Muscle layer of colon (tissue), 2 donors: ENCODE results near the gene SYNE3.
"Not testable (repeated sequence)": the region's sequence is repeated elsewhere in the genome, so short reads cannot be mapped to it uniquely, and the experiment has no call there.

Experiments used
- H3K27ac ChIP-seq: one replicate; pipeline ENCODE4 v1.7.0; 2013; ENCODE audit warnings: low read depth, mild to moderate bottlenecking, low read length, moderate library complexity
- H3K27me3 ChIP-seq, 2 donors: one replicate each; pipeline ENCODE4 v1.7.0; 2013; ENCODE audit warnings: low read length in 2 of 2, mild to moderate bottlenecking in 2 of 2; ENCODE audit not compliant: insufficient read depth in 2 of 2, control insufficient read depth in 1 of 2
- H3K36me3 ChIP-seq: one replicate; pipeline ENCODE4 v1.7.0; 2013; ENCODE audit warnings: mild to moderate bottlenecking, low read length; ENCODE audit not compliant: insufficient read depth
- H3K4me1 ChIP-seq: one replicate; pipeline ENCODE4 v1.7.0; 2013; ENCODE audit warnings: mild to moderate bottlenecking, low read length; ENCODE audit not compliant: insufficient read depth
- H3K4me3 ChIP-seq, 2 donors: one replicate each; pipeline ENCODE4 v1.7.0; 2013; ENCODE audit warnings: low read length in 2 of 2, low read depth in 1 of 2, mild to moderate bottlenecking in 1 of 2, moderate library complexity in 1 of 2
- H3K9ac ChIP-seq: one replicate; pipeline ENCODE4 v1.7.0; 2013; ENCODE audit warnings: low read length
- H3K9me3 ChIP-seq: one replicate; pipeline ENCODE4 v1.7.0; 2013; ENCODE audit warnings: mild to moderate bottlenecking, low read length
- donor health status: abdominal sarcoma.
- donor health status: Adenocarcinoma of cecum.

SYNE3 gene

DNA sequence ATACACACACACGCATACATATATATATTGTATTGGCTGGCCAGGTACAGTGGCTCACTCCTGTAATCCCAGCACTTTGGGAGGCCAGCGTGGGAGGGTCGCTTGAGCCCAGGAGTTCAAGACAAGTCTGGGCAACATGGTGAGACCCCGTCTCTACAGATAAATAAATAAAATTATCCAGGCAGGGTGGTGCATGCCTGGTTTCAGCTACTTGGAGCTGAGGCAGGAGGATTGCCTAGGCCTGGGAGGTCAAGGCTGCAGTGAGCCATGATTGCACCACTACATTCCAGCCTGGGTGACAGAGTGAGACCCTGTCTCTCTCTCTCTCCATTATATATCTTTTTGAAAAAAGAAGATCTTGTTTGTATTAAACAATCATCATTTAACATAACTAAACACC, 4.6 kb upstream of the SYNE3 start:
- H3K9ac ChIP-seq: no peak overlapping the region

DNA sequence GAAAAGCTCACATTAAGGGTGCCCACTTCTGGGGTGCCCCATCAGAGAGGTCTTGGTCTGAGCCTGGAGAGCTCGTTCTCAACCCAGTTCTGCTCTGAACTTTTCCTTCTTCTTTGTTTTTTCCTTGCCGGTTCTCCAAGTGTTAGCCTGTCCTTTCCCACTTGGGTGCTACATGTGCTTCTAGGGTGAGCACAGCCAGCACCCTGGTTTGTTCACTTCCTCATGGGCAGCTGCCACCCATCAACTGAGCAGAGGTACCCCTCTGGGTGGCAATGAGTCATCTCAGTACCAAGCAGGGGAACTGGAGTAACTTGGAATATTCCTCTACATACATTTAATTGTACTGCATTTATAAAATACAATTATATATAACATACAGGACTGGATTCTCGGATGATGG, 3.9 kb upstream of the SYNE3 start:
- peaks cover 0 to 16% of the 10 kb centered on the region in 2 donors for H3K27me3 ChIP-seq
- no peaks in the 10 kb centered on the region for H3K36me3 ChIP-seq
- no peaks in the 10 kb centered on the region for H3K9me3 ChIP-seq
- no peak overlapping the region for H3K9ac ChIP-seq
- peaks cover 40% of the 10 kb centered on the region for H3K4me1 ChIP-seq
- no peak overlapping the region for H3K4me3 ChIP-seq
- peak overlapping the region; percentile 29 for H3K27ac ChIP-seq

More for the DNA sequence above, 4.6 kb upstream of the SYNE3 start:
- Histone ChIP-seq H3K36me3 (no peaks in the 10 kb centered on the region), H3K27me3 (peaks cover 0 to 9% of the 10 kb centered on the region in 2 donors), H3K4me1 (peaks cover 34% of the 10 kb centered on the region), H3K4me3 (no peak overlapping the region), H3K9me3 (no peaks in the 10 kb centered on the region), H3K27ac (no peak overlapping the region)

DNA sequence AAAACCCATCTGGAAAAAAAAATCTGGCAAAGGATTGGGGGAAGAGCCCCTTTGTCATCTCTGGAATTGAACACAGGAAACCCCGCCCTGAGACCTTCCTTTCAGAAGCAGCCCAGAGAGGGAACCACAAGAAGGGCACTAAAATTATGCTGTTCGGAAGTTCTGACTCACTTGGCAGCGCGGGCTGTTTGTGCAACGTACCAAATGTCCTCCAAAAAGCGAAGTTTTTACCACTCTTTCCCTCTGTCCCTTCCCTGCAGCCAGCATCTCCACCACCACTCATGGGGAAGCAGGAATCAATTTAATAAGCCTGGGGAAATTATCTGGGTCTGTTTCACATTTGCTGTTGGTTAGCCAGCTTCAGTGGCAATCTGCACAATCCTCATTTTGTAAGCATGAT, 3.2 kb upstream of the SYNE3 start:
- Histone ChIP-seq H3K9me3 (no peaks in the 10 kb centered on the region), H3K27ac (peak overlapping the region; percentile 29), H3K4me1 (peaks cover 47% of the 10 kb centered on the region), H3K27me3 (peaks cover 0 to 22% of the 10 kb centered on the region in 2 donors), H3K4me3 (no peak overlapping the region), H3K36me3 (no peaks in the 10 kb centered on the region), H3K9ac (no peak overlapping the region)

DNA sequence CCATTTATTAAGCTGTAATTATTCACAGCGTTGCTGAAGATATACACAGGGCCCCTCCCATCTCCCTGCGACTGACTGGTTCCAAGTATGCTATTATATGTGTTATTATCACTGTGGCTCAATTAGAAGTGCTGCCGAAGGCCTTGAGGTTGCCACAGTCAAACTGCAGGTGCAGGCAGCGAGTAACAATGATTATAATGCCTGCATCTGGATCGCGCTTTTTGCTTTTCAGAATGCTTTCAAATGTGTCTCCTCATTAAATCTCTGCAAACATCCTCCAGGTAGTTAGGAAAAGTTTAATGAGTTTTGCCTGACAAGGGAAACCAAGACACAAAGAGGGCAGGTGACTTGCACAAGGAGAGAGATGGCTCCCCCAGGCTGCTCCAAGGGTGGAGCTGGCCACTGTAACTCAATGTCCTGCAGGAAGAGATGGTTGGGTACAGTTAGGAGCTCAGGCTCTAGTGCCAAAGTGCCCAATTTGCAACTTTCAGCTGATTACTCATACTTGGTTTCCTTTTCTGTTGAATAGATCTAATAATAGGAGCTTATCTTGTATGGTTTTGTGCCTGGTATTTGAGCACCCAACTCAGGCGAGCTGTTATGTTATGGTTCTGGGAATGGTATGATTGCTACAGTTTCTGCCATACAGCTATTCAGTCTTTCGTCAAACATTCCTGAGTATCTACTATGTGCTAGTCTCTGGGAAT, 1.7 kb upstream of the SYNE3 start:
- Histone ChIP-seq H3K27ac (no peak overlapping the region), H3K9me3 (no peaks in the 10 kb centered on the region), H3K27me3 (peaks cover 0 to 29% of the 10 kb centered on the region in 2 donors), H3K4me3 (no peak overlapping the region), H3K4me1 (peaks cover 47% of the 10 kb centered on the region), H3K9ac (no peak overlapping the region), H3K36me3 (no peaks in the 10 kb centered on the region)

DNA sequence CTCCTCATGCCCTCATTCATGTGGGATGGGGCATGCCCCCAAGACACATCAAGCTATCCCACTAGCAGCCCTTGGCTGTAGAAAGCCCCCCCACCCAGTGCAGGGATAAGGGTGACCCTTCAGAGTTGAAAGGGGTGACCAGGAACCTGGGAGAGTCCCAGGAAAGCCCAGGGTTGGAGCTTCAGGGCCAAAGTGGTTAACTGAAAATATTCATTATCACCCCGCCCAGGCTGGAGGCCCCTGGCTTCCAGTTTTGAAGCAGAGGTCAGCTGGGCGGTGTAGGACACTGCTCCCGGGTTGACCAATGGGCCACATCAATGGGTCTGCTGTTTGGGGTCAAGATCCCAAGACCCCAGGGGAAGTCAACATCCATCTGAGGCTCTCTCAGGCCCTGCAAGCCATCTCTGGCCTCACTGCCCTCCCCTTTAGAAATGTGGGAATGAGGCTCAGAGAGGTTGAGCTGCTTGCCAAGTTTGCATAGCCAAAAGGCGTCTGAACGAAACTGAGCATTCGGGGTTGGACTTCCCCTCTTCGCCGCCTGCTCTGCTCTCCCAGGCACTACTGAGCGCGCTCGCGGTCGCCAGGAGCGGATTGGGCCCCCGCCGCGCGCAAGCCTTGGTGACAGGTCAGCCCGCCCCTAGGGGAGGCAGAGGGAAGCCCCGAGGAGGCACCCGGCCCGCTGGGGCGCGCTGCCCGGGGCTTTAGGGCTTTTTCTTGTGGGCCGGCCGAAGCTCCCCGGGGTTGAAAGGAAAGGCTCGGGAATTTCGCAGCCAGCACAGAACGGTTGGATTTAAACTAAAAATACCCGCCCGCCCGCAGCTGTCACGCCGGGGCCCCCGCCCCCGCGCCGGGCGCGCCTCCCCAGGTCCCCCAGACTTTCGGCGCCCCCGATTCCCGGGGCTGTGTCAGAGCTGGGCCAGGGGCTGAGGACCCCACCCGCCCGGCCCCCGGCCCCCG, 576 bp downstream of the SYNE3 start:
- H3K27me3 ChIP-seq: peaks cover 0 to 29% of the 10 kb centered on the region in 2 donors
- peak overlapping the region; percentile 9 for H3K9ac ChIP-seq
- H3K4me3 ChIP-seq: peak overlapping the region; percentile 52 to 64
- peaks cover 47% of the 10 kb centered on the region for H3K4me1 ChIP-seq
- H3K9me3 ChIP-seq: no peaks in the 10 kb centered on the region
- H3K27ac ChIP-seq: peak overlapping the region; percentile 44
- no peaks in the 10 kb centered on the region for H3K36me3 ChIP-seq

DNA sequence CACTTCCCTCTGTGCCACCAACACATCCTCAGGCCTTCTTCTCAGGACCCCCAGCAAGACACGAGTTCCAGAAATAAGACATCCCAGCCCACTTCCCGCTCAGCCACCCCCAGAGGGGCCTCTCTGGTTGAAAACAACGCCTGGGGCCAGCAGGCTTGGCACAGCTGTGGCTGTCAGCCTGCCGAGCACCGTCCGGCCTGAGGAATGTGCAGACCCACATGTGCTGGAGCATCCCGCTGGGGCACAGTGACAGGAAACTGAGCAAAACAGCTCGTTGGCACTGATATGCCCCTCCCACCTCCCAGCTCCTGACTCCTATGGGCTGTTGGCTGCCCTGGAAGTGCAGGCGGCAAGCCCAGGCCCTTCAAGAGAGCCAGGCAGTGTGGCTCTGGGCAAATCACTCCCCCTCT, 1.4 kb downstream of the SYNE3 start:
- no peak overlapping the region for H3K9ac ChIP-seq
- H3K27ac ChIP-seq: peak overlapping the region; percentile 44
- H3K27me3 ChIP-seq: peaks cover 0 to 29% of the 10 kb centered on the region in 2 donors
- peak overlapping the region; percentile 52 to 64 for H3K4me3 ChIP-seq
- H3K9me3 ChIP-seq: no peaks in the 10 kb centered on the region
- H3K4me1 ChIP-seq: peaks cover 44% of the 10 kb centered on the region
- no peaks in the 10 kb centered on the region for H3K36me3 ChIP-seq

DNA sequence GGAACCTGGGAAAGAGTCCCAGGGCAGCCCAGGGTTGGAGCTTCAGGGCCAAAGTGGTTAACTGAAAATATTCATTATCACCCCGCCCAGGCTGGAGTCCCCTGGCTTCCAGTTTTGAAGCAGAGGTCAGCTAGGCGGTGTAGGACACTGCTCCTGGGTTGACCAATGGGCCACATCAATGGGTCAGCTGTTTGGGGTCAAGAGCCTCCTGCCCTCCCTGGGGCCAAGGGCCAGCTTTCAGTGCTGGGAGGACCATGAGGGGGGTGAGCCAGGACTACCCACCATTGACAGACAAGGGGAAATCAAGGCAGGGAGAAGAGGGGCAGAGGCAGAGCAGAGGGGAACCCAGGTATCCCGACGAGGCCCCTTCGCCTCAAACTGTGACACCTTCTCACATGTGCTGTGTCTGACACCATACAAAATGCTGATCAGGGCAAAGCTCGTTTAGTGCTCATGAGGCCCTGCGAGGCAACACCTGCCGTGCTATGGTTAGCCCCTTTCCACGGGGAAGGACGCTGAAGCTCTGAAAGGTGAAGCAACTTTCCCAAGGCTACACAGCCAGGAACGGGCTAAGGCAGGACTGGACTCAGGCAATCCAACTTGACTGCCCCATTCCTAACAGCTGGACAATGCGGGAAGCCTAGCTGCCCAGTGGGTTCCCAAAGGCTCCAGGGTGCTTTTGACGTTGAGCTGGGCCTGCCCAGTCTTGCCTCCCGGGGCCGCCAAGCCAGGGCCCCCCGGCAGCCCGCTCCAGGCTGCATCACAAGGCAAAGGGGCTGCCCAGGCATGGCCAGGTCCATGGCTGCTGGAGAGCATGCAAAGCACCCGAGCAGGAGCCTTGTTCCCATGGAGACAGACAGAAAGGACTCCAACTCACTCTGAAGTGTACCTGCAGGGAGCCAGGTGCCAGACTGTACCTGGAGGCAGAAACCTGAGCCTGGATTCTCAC, 2.0 kb downstream of the SYNE3 start:
- no peaks in the 10 kb centered on the region for H3K9me3 ChIP-seq
- H3K4me3 ChIP-seq: peak overlapping the region in 1 of 2 donors; percentile 64
- H3K4me1 ChIP-seq: peaks cover 39% of the 10 kb centered on the region
- peak overlapping the region; percentile 44 for H3K27ac ChIP-seq
- H3K27me3 ChIP-seq: peaks cover 0 to 29% of the 10 kb centered on the region in 2 donors
- no peaks in the 10 kb centered on the region for H3K36me3 ChIP-seq
- H3K9ac ChIP-seq: no peak overlapping the region

DNA sequence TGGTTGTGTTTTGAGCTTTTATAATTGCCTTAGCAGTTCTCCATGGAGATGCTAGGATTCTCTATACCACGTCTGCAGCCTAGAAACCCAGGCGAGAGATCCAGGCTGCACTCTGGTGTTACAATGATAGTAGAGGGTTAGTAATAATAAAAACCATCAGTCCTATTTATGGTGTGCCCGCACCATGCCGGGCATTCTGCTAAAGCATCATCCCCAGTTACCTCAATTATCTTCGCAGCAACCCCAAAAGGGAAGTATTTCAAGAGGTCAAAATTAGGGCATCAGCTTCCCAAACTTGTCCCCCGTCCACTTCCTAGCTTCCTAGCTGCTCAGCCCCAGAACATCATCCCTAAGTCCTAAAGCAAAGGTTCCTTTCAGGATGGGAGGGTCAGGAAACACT, 3.2 kb downstream of the SYNE3 start:
- Histone ChIP-seq H3K4me1 (peaks cover 28% of the 10 kb centered on the region), H3K4me3 (no peak overlapping the region), H3K27ac (no peak overlapping the region), H3K36me3 (no peaks in the 10 kb centered on the region), H3K27me3 (peaks cover 0 to 29% of the 10 kb centered on the region in 2 donors), H3K9ac (no peak overlapping the region), H3K9me3 (no peaks in the 10 kb centered on the region)

DNA sequence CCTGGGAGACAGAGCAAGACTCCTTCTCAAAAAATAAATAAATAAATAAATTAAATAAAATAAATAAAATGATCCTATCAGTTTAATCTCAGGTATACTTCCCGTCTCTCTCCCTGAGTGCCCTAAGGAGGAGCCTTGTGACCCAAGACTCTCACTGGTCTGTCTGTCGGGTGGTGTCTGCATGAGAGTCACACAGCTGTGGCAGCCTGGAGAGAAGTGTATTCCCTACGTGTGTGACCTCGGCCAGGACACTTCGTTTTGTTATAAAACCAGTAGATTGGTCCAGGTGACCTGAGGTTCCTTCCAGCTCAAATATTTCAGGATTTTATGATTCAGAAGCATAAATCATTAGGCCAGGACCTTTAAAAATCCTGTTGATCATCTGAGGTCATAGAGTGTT, 4.8 kb downstream of the SYNE3 start:
- H3K9me3 ChIP-seq: no peaks in the 10 kb centered on the region
- peaks cover 0 to 21% of the 10 kb centered on the region in 2 donors for H3K27me3 ChIP-seq
- H3K27ac ChIP-seq: no peak overlapping the region
- peaks cover 21% of the 10 kb centered on the region for H3K4me1 ChIP-seq
- no peak overlapping the region for H3K4me3 ChIP-seq
- H3K36me3 ChIP-seq: no peaks in the 10 kb centered on the region
- H3K9ac ChIP-seq: no peak overlapping the region

DNA sequence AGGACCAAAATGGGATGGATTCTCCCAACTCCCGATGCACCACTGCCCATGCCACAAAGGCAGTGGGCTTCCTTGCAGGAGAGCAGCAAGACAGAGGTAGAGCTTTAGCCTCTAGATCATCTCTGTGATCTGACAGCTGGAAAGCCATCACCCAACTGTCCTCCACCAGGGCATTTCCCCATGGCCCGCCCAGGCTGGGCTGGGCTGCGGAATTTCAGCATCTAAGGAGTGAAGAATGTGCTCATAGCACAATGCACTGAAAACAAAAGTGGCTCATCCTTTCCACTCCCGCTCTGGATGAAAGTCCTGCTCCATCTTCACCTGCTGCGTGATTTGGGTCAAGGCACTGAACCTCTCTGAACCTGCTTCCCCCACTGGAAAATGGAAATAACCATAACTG, 5.6 kb downstream of the SYNE3 start:
- Histone ChIP-seq H3K27ac (no peak overlapping the region), H3K36me3 (no peaks in the 10 kb centered on the region), H3K27me3 (peaks cover 0 to 18% of the 10 kb centered on the region in 2 donors), H3K9me3 (no peaks in the 10 kb centered on the region), H3K4me3 (no peak overlapping the region), H3K4me1 (peaks cover 18% of the 10 kb centered on the region), H3K9ac (no peak overlapping the region)

DNA sequence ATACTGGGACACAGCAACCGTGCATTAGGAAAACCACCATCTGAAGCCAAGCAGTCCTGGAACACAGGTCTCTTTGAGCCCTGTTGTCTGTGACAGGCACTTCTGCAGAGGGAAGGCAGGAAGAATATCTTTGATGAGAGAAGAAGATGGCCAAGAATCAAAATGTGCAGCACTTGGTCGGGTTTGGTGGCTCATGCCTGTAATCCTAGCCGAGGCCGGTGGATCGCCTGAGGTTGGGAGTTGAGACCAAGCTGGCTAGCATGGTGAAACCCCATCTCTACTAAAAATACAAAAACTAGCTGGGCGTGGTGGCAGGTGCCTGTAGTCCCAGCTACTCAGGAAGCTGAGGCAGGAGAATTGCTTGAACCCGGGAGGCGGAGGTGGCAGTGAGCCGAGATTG, 6.1 kb downstream of the SYNE3 start:
- H3K9me3 ChIP-seq, H3K9ac ChIP-seq, H3K36me3 ChIP-seq, H3K27ac ChIP-seq, H3K4me3 ChIP-seq: not testable (repeated sequence)
- Histone ChIP-seq H3K27me3 (peaks cover 0 to 13% of the 10 kb centered on the region in 2 donors), H3K4me1 (peaks cover 13% of the 10 kb centered on the region)
